ENCODE measurements around the gene IGFBP7.

DNA sequence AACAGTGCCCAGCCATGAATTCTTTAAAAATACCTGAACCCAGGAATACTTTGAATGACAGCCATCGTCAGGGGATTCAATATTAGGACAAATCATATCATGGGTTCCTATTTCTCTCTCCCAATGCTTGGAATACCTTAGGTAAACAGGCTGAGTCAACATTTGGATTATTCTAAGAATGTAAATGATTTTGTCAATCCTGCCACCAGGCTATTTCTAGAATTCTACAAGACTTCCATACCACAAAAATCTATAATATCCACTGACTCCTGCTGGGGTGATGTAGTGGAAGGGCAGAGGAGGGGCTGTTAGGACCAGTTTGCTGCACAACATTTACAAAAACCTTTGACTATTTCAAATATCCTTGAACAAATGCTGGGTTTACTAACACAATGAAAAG is 65.2 kb downstream of the IGFBP7 start:
- no peak for TF ChIP-seq TAF1 (conservative IDR thresholded peaks at IDR 0.05)
- TF ChIP-seq, protein P1, sequence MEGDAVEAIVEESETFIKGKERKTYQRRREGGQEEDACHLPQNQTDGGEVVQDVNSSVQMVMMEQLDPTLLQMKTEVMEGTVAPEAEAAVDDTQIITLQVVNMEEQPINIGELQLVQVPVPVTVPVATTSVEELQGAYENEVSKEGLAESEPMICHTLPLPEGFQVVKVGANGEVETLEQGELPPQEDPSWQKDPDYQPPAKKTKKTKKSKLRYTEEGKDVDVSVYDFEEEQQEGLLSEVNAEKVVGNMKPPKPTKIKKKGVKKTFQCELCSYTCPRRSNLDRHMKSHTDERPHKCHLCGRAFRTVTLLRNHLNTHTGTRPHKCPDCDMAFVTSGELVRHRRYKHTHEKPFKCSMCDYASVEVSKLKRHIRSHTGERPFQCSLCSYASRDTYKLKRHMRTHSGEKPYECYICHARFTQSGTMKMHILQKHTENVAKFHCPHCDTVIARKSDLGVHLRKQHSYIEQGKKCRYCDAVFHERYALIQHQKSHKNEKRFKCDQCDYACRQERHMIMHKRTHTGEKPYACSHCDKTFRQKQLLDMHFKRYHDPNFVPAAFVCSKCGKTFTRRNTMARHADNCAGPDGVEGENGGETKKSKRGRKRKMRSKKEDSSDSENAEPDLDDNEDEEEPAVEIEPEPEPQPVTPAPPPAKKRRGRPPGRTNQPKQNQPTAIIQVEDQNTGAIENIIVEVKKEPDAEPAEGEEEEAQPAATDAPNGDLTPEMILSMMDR (IDR thresholded peaks at IDR 0.05; ENCODE audit: low read depth, low read length, missing input control): no peak

Data from liver (tissue), 3 donors.